Liver (tissue), 9 donors: ENCODE data around the gene NRG3. TPM values are rescaled to one million over a fixed set of nuclear protein-coding genes. Genes with fewer than 3 reads are reported as not detected.

Experiments
- DNase-seq: peaks from one replicate; pipeline ENCODE4 v3.0.0-alpha.2; 2017; ENCODE audit warnings: low spot score
- H3K27ac ChIP-seq, 2 donors: one replicate each; pipeline ENCODE4 v1.7.0; 2013; ENCODE audit warnings: inconsistent platforms in 2 of 2, low read length in 2 of 2, control low read depth in 1 of 2, low read depth in 1 of 2, mild to moderate bottlenecking in 1 of 2
- H3K27me3 ChIP-seq, 4 donors: one replicate each; pipeline versions ENCODE4 v1.6.1 to v1.7.0; 2013; ENCODE audit warnings: low read length in 3 of 4, inconsistent platforms in 1 of 4, mild to moderate bottlenecking in 1 of 4, moderate library complexity in 1 of 4; ENCODE audit not compliant: control insufficient read depth in 4 of 4, insufficient read depth in 4 of 4
- H3K36me3 ChIP-seq, 4 donors: one replicate each; pipeline versions ENCODE4 v1.6.1 to v1.7.0; 2013; ENCODE audit warnings: low read length in 3 of 4, mild to moderate bottlenecking in 3 of 4, low read depth in 1 of 4, moderate library complexity in 1 of 4; ENCODE audit not compliant: control insufficient read depth in 4 of 4, insufficient read depth in 3 of 4
- H3K4me1 ChIP-seq, 4 donors: one replicate each; pipeline versions ENCODE4 v1.6.1 to v1.7.0; 2013; ENCODE audit warnings: low read length in 3 of 4, mild to moderate bottlenecking in 3 of 4, moderate library complexity in 1 of 4; ENCODE audit not compliant: control insufficient read depth in 4 of 4, insufficient read depth in 4 of 4
- H3K4me3 ChIP-seq, 3 donors: one replicate each; pipeline versions ENCODE4 v1.6.1 to v1.7.0; 2013; ENCODE audit warnings: low read length in 3 of 3, control low read depth in 1 of 3, low read depth in 1 of 3, mild to moderate bottlenecking in 1 of 3
- H3K9ac ChIP-seq, 2 donors: one replicate each; pipeline ENCODE4 v1.7.0; 2013; ENCODE audit warnings: low read length in 2 of 2, mild to moderate bottlenecking in 2 of 2, moderate library complexity in 2 of 2, control low read depth in 1 of 2, low read depth in 1 of 2
- H3K9me3 ChIP-seq, 4 donors: one replicate each; pipeline versions ENCODE4 v1.6.1 to v1.7.0; 2013; ENCODE audit warnings: low read length in 3 of 4; ENCODE audit not compliant: control insufficient read depth in 4 of 4
- ATF3 ChIP-seq: IDR thresholded peaks from 2 replicates; pipeline ENCODE4 v1.6.1; 2016; ENCODE audit warnings: antibody characterized with exemption
- CTCF ChIP-seq: fragments of 150-350 bp; IDR thresholded peaks from 2 replicates; pipeline ENCODE4 v1.5.1; 2017; ENCODE audit warnings: improper control_type of control experiment, low read depth, low read length; ENCODE audit not compliant: missing input control
- EGR1 ChIP-seq, 2 donors: IDR thresholded peaks; 2 replicates each; pipeline ENCODE4 v1.6.1; 2016 to 2018; ENCODE audit warnings: antibody characterized with exemption in 2 of 2, low read depth in 2 of 2
- FOXA1 ChIP-seq: IDR thresholded peaks from 2 replicates; pipeline ENCODE4 v1.6.1; 2016; ENCODE audit warnings: antibody characterized with exemption
- FOXA2 ChIP-seq: IDR thresholded peaks from 2 replicates; pipeline ENCODE4 v1.6.1; 2016; ENCODE audit warnings: antibody characterized with exemption
- GABPA ChIP-seq, 2 donors: IDR thresholded peaks in 1 of 2; conservative IDR thresholded peaks in 1 of 2; 2 replicates each; pipeline ENCODE4 v1.6.1; 2016; ENCODE audit warnings: antibody characterized with exemption in 2 of 2, mild to moderate bottlenecking in 1 of 2, moderate library complexity in 1 of 2
- MAX ChIP-seq: IDR thresholded peaks from 2 replicates; pipeline ENCODE4 v1.6.1; 2016; ENCODE audit warnings: antibody characterized with exemption
- RAD21 ChIP-seq, 2 donors: IDR thresholded peaks; 2 replicates each; pipeline ENCODE4 v1.6.1; 2016; ENCODE audit warnings: antibody characterized with exemption in 2 of 2, mild to moderate bottlenecking in 2 of 2
- REST ChIP-seq: IDR thresholded peaks from 2 replicates; pipeline ENCODE4 v1.6.1; 2016; ENCODE audit warnings: antibody characterized with exemption, mild to moderate bottlenecking
- SP1 ChIP-seq: IDR thresholded peaks from 2 replicates; pipeline ENCODE4 v1.6.1; 2018; ENCODE audit warnings: antibody characterized with exemption, mild to moderate bottlenecking
- TAF1 ChIP-seq: conservative IDR thresholded peaks from 2 replicates; pipeline ENCODE4 v1.6.1; 2016; ENCODE audit warnings: antibody characterized with exemption, mild to moderate bottlenecking
- YY1 ChIP-seq: IDR thresholded peaks from 2 replicates; pipeline ENCODE4 v1.6.1; 2016; ENCODE audit warnings: antibody characterized with exemption, mild to moderate bottlenecking
- ZBTB33 ChIP-seq: IDR thresholded peaks from 2 replicates; pipeline ENCODE4 v1.6.1; 2016; ENCODE audit warnings: antibody characterized with exemption
- WGBS: extraction: QIAGEN DNeasy Blood & Tissue Kit; methylation state at CpG from one replicate; pipeline ENCODE4 v1.1.7; 2013; 5-methylcytosine and 5-hydroxymethylcytosine counted together
- polyA plus RNA-seq, 2 donors: library from polyadenylated mRNA; stranded (reverse) in 1 of 2; unstranded in 1 of 2; fragments of 200-250 nt in 1 of 2; fragments of >200 nt in 1 of 2; fragmentation: Nextera tagmentation in 1 of 2; extraction: Ambion mirVana in 1 of 2; gene quantifications; one replicate each; pipeline versions ENCODE4 v1.2.1 to v1.2.3, GENCODE V29; 2013 to 2015
- total RNA-seq, 2 donors: library from RNA; depleted of rRNA; stranded (reverse); fragments of >200 nt; gene quantifications; one replicate each; pipeline ENCODE4 v1.2.3, GENCODE V29; 2014
- donor health status: healthy.
- donor health status: healthy.
- donor health status: healthy.
- donor health status: healthy.
- donor health status: healthy.

The NRG3 gene
- total and polyA plus RNA-seq, 4 donors, result 0.24 to 3.7 (median 0.38) TPM

- Histone ChIP-seq H3K4me3 (no peak overlapping the region), H3K4me1 (no peaks in the 10 kb centered on the region), H3K27me3 (no peaks in the 10 kb centered on the region), H3K27ac (no peak overlapping the region), H3K9ac (no peak overlapping the region), H3K36me3 (no peaks in the 10 kb centered on the region), H3K9me3 (no peaks in the 10 kb centered on the region)
- no peak for DNase-seq
- TF ChIP-seq FOXA2 (no peak), EGR1 (IDR thresholded peaks at IDR 0.05; ENCODE audit: low read depth in 2 of 2) (no peak)
- WGBS, result 92% methylated on average over 7 of the region's 7 CpGs
These were observed 778.5 kb downstream of the NRG3 start for GRCh38 chr10:82653244-82654155.

- H3K4me1 ChIP-seq, result no peaks in the 10 kb centered on the region
- TF ChIP-seq RAD21 (IDR thresholded peaks at IDR 0.05) (no peak), REST (no peak), GABPA (IDR thresholded peaks at IDR 0.05 in 1 of 2, conservative IDR thresholded peaks at IDR 0.05 in 1 of 2) (no peak), ATF3 (no peak), MAX (no peak), FOXA2 (no peak), EGR1 (IDR thresholded peaks at IDR 0.05; ENCODE audit: low read depth in 2 of 2) (no peak), SP1 (no peak), TAF1 (no peak), CTCF (no peak), ZBTB33 (no peak), YY1 (no peak), FOXA1 (no peak)
- no peak overlapping the region for H3K9ac ChIP-seq
- no peaks in the 10 kb centered on the region for H3K36me3 ChIP-seq
- H3K27me3 ChIP-seq, result no peaks in the 10 kb centered on the region
- DNase-seq, result no peak
- H3K27ac ChIP-seq, result no peak overlapping the region
- no peak overlapping the region for H3K4me3 ChIP-seq
- H3K9me3 ChIP-seq, result no peaks in the 10 kb centered on the region
These were observed 785.2 kb downstream of the NRG3 start for GRCh38 chr10:82660205-82660604.
